Renal cortex interstitium (tissue), 11 donors: ENCODE measurements around the gene DPCD. TPM values are rescaled to one million over a fixed set of nuclear protein-coding genes. Genes with fewer than 3 reads are reported as not detected.

ENCODE experiments used
- DNase-seq, 11 donors: peaks; one replicate each; pipeline ENCODE4 v3.0.0-alpha.2; 2013; ENCODE audit warnings: low read depth in 9 of 11, low spot score in 4 of 11; ENCODE audit errors: extremely low read depth in 1 of 11
- polyA plus RNA-seq, 3 donors: library from polyadenylated mRNA; unstranded; fragments of 120-200 nt; gene quantifications; one replicate each; pipeline ENCODE4 v1.2.1, GENCODE V29; 2013; ENCODE audit not compliant: insufficient read length in 3 of 3

The DPCD gene
- polyA plus RNA-seq, 3 donors: 42.1 to 48.5 (median 47.8) TPM

- DNase-seq: no peak
Observed at GRCh38 chr10:101563497-101564040, 24.6 kb upstream of the DPCD start.

- no peak for DNase-seq
Observed at GRCh38 chr10:101564490-101564991, 23.6 kb upstream of the DPCD start.

GRCh38 chr10:101565370-101565900 is 22.7 kb upstream of the DPCD start:
- no peak for DNase-seq

- no peak for DNase-seq
Observed at GRCh38 chr10:101565936-101566332, 22.2 kb upstream of the DPCD start.

GRCh38 chr10:101566333-101567164 is 21.6 kb upstream of the DPCD start:
- no peak for DNase-seq

- DNase-seq: no peak
Observed at GRCh38 chr10:101567165-101568006, 20.7 kb upstream of the DPCD start.

- no peak for DNase-seq
Observed at GRCh38 chr10:101568054-101568745, 19.9 kb upstream of the DPCD start.

- DNase-seq: no peak
Observed at GRCh38 chr10:101569323-101569621, 18.8 kb upstream of the DPCD start.

GRCh38 chr10:101569622-101570427 is 18.3 kb upstream of the DPCD start:
- DNase-seq: peak in 6 of 11 donors; percentile 42 to 73 (median 59)

- no peak for DNase-seq
Observed at GRCh38 chr10:101570428-101571270, 17.5 kb upstream of the DPCD start.

- no peak for DNase-seq
Observed at GRCh38 chr10:101571271-101571925, 16.7 kb upstream of the DPCD start.

GRCh38 chr10:101572126-101572525 is 16.0 kb upstream of the DPCD start:
- no peak for DNase-seq

GRCh38 chr10:101572785-101573184 is 15.3 kb upstream of the DPCD start:
- DNase-seq: no peak

GRCh38 chr10:101573885-101574753 is 14.0 kb upstream of the DPCD start:
- DNase-seq: no peak

GRCh38 chr10:101575091-101575490 is 13.0 kb upstream of the DPCD start:
- no peak for DNase-seq

- DNase-seq: no peak
Observed at GRCh38 chr10:101575580-101576210, 12.4 kb upstream of the DPCD start.
